Erythroblast (primary cell): ENCODE data around the gene MYO1D.

Experiments used
- GATA1 ChIP-seq: IDR thresholded peaks from 2 replicates; pipeline ENCODE4 v1.6.1; 2011; ENCODE audit warnings: low read depth, mild to moderate bottlenecking, control low read depth, low read length, moderate library complexity
- POLR2A ChIP-seq: IDR thresholded peaks from 2 replicates; pipeline ENCODE4 v1.6.1; 2011; ENCODE audit warnings: mild to moderate bottlenecking, low read length

- TF ChIP-seq POLR2A: no peak
- TF ChIP-seq GATA1: no peak
Measured at GRCh38 chr17:32882734-32883133, 5.8 kb upstream of the MYO1D start.
